GM12875 (cell line): ENCODE data around the gene HLA-A.

ENCODE experiments used
- H3K4me3 ChIP-seq: one replicate; pipeline ENCODE4 v1.5.1; 2011; ENCODE audit warnings: low read depth, low read length, control low read depth
- CTCF ChIP-seq: IDR thresholded peaks from 2 replicates; pipeline ENCODE4 v1.5.1; 2011; ENCODE audit warnings: low read depth, mild to moderate bottlenecking, control low read depth, inconsistent platforms, low read length, moderate library complexity, borderline replicate concordance; ENCODE audit not compliant: insufficient read depth

The HLA-A gene

GRCh38 chr6:29968130-29968529, 25.8 kb downstream of the HLA-A start:
- H3K4me3 ChIP-seq, result no peak overlapping the region
- no peak for TF ChIP-seq CTCF

- H3K4me3 ChIP-seq, result no peak overlapping the region
- no peak for TF ChIP-seq CTCF
Observed at GRCh38 chr6:29968905-29969304, 26.6 kb downstream of the HLA-A start.

- no peak overlapping the region for H3K4me3 ChIP-seq
- TF ChIP-seq CTCF, result no peak
Observed at GRCh38 chr6:29970711-29971110, 28.4 kb downstream of the HLA-A start.

GRCh38 chr6:29974901-29975560, 32.7 kb downstream of the HLA-A start:
- TF ChIP-seq CTCF, result no peak
- no peak overlapping the region for H3K4me3 ChIP-seq

- H3K4me3 ChIP-seq, result no peak overlapping the region
- TF ChIP-seq CTCF, result no peak
Observed at GRCh38 chr6:29975561-29975907, 33.2 kb downstream of the HLA-A start.

GRCh38 chr6:29976253-29976587, 33.9 kb downstream of the HLA-A start:
- no peak for TF ChIP-seq CTCF
- no peak overlapping the region for H3K4me3 ChIP-seq

- H3K4me3 ChIP-seq, result peak overlapping the region; percentile 30
- TF ChIP-seq CTCF, result peak; percentile 32; the same call in 1 of the 2 replicates
Observed at GRCh38 chr6:29976588-29977424, 34.5 kb downstream of the HLA-A start.
